Colonic mucosa (tissue), 4 donors: ENCODE results near the gene AKNA. TPM values are rescaled to one million over a fixed set of nuclear protein-coding genes. Genes with fewer than 3 reads are reported as not detected.

Experiments
- DNase-seq: peaks from one replicate; pipeline ENCODE4 v3.0.0-alpha.2; 2020
- H3K27ac ChIP-seq: fragments of 200-600 bp; one replicate; pipeline ENCODE4 v1.8.0; 2021
- H3K27me3 ChIP-seq: fragments of 200-600 bp; one replicate; pipeline ENCODE4 v1.8.0; 2021
- H3K36me3 ChIP-seq: fragments of 200-600 bp; one replicate; pipeline ENCODE4 v1.8.0; 2021
- H3K4me1 ChIP-seq: fragments of 200-600 bp; one replicate; pipeline ENCODE4 v1.8.0; 2021; ENCODE audit warnings: mild to moderate bottlenecking
- H3K4me3 ChIP-seq: fragments of 200-600 bp; one replicate; pipeline ENCODE4 v1.8.0; 2021
- H3K9ac ChIP-seq, 2 donors: one replicate each; pipeline ENCODE4 v1.7.0; 2013; ENCODE audit warnings: control low read depth in 2 of 2, low read depth in 2 of 2, low read length in 2 of 2
- H3K9me3 ChIP-seq: fragments of 200-600 bp; one replicate; pipeline ENCODE4 v1.8.0; 2021
- CTCF ChIP-seq: fragments of 200-600 bp; IDR thresholded peaks from one replicate; pipeline ENCODE4 v1.8.0; 2022; ENCODE audit warnings: antibody characterized with exemption, mild to moderate bottlenecking
- intact Hi-C: fragments of 100-400 bp; cut with DNase I; formaldehyde crosslinking; loops from one replicate; pipeline ENCODE4 v1.14.1; 2022
- total RNA-seq, 2 donors: library from RNA; stranded (reverse); fragmentation: NEBNext Ultra II Directional in 1 of 2; extraction: Animal tissue kit (Norgen Biotek cat#: 25700) in 1 of 2; gene quantifications; one replicate each; pipeline ENCODE4 v1.2.1, GENCODE V29; 2021
- donor health status: healthy.
- donor health status: DM: no; HTN: no; CAD: no.
- donor health status: DM: no; HTN: no; CAD: no.

The AKNA gene
- total RNA-seq, 2 donors from 2014 or later = 26.9 to 44.9 TPM

GRCh38 chr9:114410910-114411309 lies 23.1 kb upstream of the AKNA start:
- Histone ChIP-seq H3K27ac (no peak overlapping the region), H3K4me1 (no peaks in the 10 kb centered on the region), H3K9ac (no peak overlapping the region), H3K27me3 (no peaks in the 10 kb centered on the region), H3K9me3 (no peaks in the 10 kb centered on the region), H3K4me3 (no peak overlapping the region), H3K36me3 (no peaks in the 10 kb centered on the region)
- DNase-seq = no peak
- intact Hi-C loops = no loop called here
- no peak for TF ChIP-seq CTCF

GRCh38 chr9:114409842-114410241 lies 22.1 kb upstream of the AKNA start:
- Histone ChIP-seq H3K9ac (no peak overlapping the region), H3K4me3 (no peak overlapping the region), H3K27me3 (no peaks in the 10 kb centered on the region), H3K36me3 (no peaks in the 10 kb centered on the region), H3K27ac (no peak overlapping the region), H3K9me3 (no peaks in the 10 kb centered on the region), H3K4me1 (no peaks in the 10 kb centered on the region)
- TF ChIP-seq CTCF = no peak
- intact Hi-C loops = loop anchor here (5.0 to 10.0 kb wide), 3 partner anchors 75 to 602 kb away; no protein-coding TSS in a partner anchor
- DNase-seq = no peak

GRCh38 chr9:114409103-114409780 lies 21.5 kb upstream of the AKNA start:
- no peaks in the 10 kb centered on the region for H3K4me1 ChIP-seq
- no peaks in the 10 kb centered on the region for H3K9me3 ChIP-seq
- intact Hi-C loops = loop anchor here (5.0 to 10.0 kb wide), 3 partner anchors 76 to 603 kb away; no protein-coding TSS in a partner anchor
- no peak for DNase-seq
- H3K27me3 ChIP-seq = no peaks in the 10 kb centered on the region
- no peak for TF ChIP-seq CTCF
- no peak overlapping the region for H3K27ac ChIP-seq
- no peaks in the 10 kb centered on the region for H3K36me3 ChIP-seq
- H3K4me3 ChIP-seq = no peak overlapping the region
- no peak overlapping the region for H3K9ac ChIP-seq

- H3K27me3 ChIP-seq = no peaks in the 10 kb centered on the region
- no peaks in the 10 kb centered on the region for H3K36me3 ChIP-seq
- intact Hi-C loops = loop anchor here (5.0 to 10.0 kb wide), 3 partner anchors 76 to 604 kb away; no protein-coding TSS in a partner anchor
- H3K9me3 ChIP-seq = no peaks in the 10 kb centered on the region
- H3K27ac ChIP-seq = no peak overlapping the region
- H3K4me3 ChIP-seq = no peak overlapping the region
- H3K4me1 ChIP-seq = no peaks in the 10 kb centered on the region
- no peak for TF ChIP-seq CTCF
- no peak for DNase-seq
- no peak overlapping the region for H3K9ac ChIP-seq
Measured at GRCh38 chr9:114408645-114409044, 20.9 kb upstream of the AKNA start.

- Histone ChIP-seq H3K36me3 (no peaks in the 10 kb centered on the region), H3K9ac (no peak overlapping the region), H3K4me3 (no peak overlapping the region), H3K4me1 (no peaks in the 10 kb centered on the region), H3K9me3 (no peaks in the 10 kb centered on the region), H3K27ac (no peak overlapping the region), H3K27me3 (no peaks in the 10 kb centered on the region)
- intact Hi-C loops = loop anchor here (5.0 to 10.0 kb wide), 3 partner anchors 77 to 604 kb away; no protein-coding TSS in a partner anchor
- no peak for TF ChIP-seq CTCF
- DNase-seq = no peak
Measured at GRCh38 chr9:114407889-114408288, 20.1 kb upstream of the AKNA start.
